RWPE2 (cell line): ENCODE measurements around the gene RHEB.

Source experiments
- ATAC-seq: fragments of 200-7000 bp; cut with Tn5 transposase; 3 replicates; pipeline ENCODE4 v1.9.1; 2021; ENCODE audit warnings: low read depth
- DNase-seq: peaks from one replicate; pipeline ENCODE4 v3.0.0-alpha.2; 2020; ENCODE audit warnings: low spot score
- H3K27ac ChIP-seq: fragments of 450-650 bp; 2 replicates; pipeline ENCODE4 v1.5.1; 2017; ENCODE audit warnings: mild to moderate bottlenecking; ENCODE audit not compliant: poor library complexity, severe bottlenecking
- H3K27me3 ChIP-seq: fragments of 250-450 bp; sonication (Bioruptor Pico); 2 replicates; pipeline ENCODE4 v1.5.1; 2021; ENCODE audit warnings: mild to moderate bottlenecking, moderate library complexity; ENCODE audit not compliant: insufficient read depth, poor library complexity, severe bottlenecking
- H3K36me3 ChIP-seq: fragments of 250-450 bp; sonication (Bioruptor Pico); 2 replicates; pipeline ENCODE4 v1.5.1; 2020; ENCODE audit warnings: low read depth, mild to moderate bottlenecking, moderate library complexity
- H3K4me1 ChIP-seq: fragments of 250-450 bp; sonication (Bioruptor Pico); 2 replicates; pipeline ENCODE4 v1.5.1; 2021; ENCODE audit warnings: mild to moderate bottlenecking, moderate library complexity; ENCODE audit not compliant: insufficient read depth, poor library complexity, severe bottlenecking
- H3K4me3 ChIP-seq: fragments of 250-450 bp; sonication (Bioruptor Pico); 2 replicates; pipeline ENCODE4 v1.5.1; 2021; ENCODE audit warnings: mild to moderate bottlenecking, moderate library complexity; ENCODE audit not compliant: severe bottlenecking
- H3K9me3 ChIP-seq: fragments of 250-450 bp; sonication (Bioruptor Pico); 2 replicates; pipeline ENCODE4 v1.5.1; 2021; ENCODE audit warnings: mild to moderate bottlenecking, moderate library complexity; ENCODE audit not compliant: severe bottlenecking
- TF ChIP-seq, protein P1 (sequence below): fragments of 450-650 bp; IDR thresholded peaks from one replicate; pipeline ENCODE4 v1.5.1; 2017; ENCODE audit warnings: mild to moderate bottlenecking, moderate library complexity; ENCODE audit not compliant: poor library complexity, severe bottlenecking

RHEB gene

GRCh38 chr7:151431281-151431767 is 88.4 kb downstream of the RHEB start:
- H3K27ac ChIP-seq, result no peak overlapping the region
- H3K36me3 ChIP-seq, result no peaks in the 10 kb centered on the region
- ATAC-seq, result no peak
- TF ChIP-seq, protein P1, sequence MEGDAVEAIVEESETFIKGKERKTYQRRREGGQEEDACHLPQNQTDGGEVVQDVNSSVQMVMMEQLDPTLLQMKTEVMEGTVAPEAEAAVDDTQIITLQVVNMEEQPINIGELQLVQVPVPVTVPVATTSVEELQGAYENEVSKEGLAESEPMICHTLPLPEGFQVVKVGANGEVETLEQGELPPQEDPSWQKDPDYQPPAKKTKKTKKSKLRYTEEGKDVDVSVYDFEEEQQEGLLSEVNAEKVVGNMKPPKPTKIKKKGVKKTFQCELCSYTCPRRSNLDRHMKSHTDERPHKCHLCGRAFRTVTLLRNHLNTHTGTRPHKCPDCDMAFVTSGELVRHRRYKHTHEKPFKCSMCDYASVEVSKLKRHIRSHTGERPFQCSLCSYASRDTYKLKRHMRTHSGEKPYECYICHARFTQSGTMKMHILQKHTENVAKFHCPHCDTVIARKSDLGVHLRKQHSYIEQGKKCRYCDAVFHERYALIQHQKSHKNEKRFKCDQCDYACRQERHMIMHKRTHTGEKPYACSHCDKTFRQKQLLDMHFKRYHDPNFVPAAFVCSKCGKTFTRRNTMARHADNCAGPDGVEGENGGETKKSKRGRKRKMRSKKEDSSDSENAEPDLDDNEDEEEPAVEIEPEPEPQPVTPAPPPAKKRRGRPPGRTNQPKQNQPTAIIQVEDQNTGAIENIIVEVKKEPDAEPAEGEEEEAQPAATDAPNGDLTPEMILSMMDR, result no peak
- H3K4me1 ChIP-seq, result peaks cover 5% of the 10 kb centered on the region
- no peaks in the 10 kb centered on the region for H3K27me3 ChIP-seq
- no peaks in the 10 kb centered on the region for H3K9me3 ChIP-seq
- no peak overlapping the region for H3K4me3 ChIP-seq
- no peak for DNase-seq

DNA sequence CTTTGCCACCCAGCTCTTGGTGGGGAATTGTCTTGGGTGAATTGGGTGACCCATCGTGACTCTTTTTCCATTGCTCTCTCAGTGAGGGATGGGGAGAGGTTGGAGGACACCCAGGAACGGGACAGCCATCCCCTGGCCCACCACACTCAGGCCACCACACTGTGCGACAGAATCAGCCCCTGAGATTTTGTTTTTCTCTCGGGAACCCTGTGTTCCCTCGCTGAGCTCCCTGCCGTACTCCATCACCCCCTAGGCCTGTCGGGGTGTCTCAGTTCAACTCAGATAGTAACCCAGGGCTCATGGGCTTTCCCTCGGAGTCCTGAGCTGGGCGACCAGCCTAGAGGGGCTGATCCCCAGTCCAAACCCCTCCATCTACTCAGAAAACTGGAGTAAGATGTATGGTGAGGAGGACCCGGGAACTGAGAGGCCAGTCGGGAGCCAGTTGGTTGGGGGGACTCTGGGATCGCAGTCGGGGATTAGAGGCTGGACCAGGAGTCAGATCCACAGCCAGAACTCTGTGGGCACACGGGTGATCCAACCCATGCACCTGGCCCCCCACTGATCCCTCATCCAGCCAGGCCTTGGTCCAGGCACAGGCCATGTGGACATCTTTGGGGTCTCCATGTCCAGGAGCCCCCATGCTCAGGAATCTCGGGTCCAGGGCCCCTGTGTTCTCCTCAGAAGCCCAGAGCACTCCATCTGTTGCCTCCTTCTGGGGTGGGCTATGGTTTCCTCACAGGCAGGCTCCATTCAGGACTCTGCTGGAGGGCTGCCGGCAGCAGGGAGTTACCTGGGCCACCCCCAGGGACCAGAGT is 89.1 kb downstream of the RHEB start:
- Histone ChIP-seq H3K27me3 (no peaks in the 10 kb centered on the region), H3K4me3 (no peak overlapping the region), H3K9me3 (no peaks in the 10 kb centered on the region), H3K27ac (no peak overlapping the region), H3K36me3 (no peaks in the 10 kb centered on the region), H3K4me1 (peaks cover 11% of the 10 kb centered on the region)
- DNase-seq, result no peak
- TF ChIP-seq, protein P1, result no peak
- no peak for ATAC-seq

GRCh38 chr7:151429560-151430331 is 89.9 kb downstream of the RHEB start:
- no peaks in the 10 kb centered on the region for H3K9me3 ChIP-seq
- no peak overlapping the region for H3K27ac ChIP-seq
- no peaks in the 10 kb centered on the region for H3K27me3 ChIP-seq
- DNase-seq (no peak), ATAC-seq (no peak)
- TF ChIP-seq, protein P1, result no peak
- no peak overlapping the region for H3K4me3 ChIP-seq
- H3K4me1 ChIP-seq, result peaks cover 11% of the 10 kb centered on the region
- no peaks in the 10 kb centered on the region for H3K36me3 ChIP-seq

DNA sequence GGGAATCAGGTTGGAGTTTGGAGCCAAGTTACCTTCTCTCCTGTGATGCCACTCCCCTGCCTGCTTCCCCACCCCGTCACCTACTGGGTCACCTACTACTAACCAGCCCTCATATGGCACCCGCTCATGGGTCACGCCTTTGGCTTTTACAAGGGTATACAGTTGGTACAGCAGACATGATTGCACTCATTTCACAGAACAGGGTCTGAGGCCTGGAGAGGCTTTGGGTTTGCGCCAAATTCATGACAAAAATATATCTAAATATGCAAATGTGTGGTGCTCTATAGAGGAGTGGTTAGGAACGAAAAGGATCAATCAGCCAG is 90.5 kb downstream of the RHEB start:
- no peak for ATAC-seq
- DNase-seq, result no peak
- Histone ChIP-seq H3K27ac (no peak overlapping the region), H3K9me3 (no peaks in the 10 kb centered on the region), H3K27me3 (no peaks in the 10 kb centered on the region), H3K4me1 (peaks cover 11% of the 10 kb centered on the region), H3K4me3 (no peak overlapping the region), H3K36me3 (no peaks in the 10 kb centered on the region)
- TF ChIP-seq, protein P1, result no peak
